Mesendoderm (in vitro differentiated cells): Measurements from ENCODE around the gene ADCY7.
A peak's percentile ranks its signal among the peaks of the same experiment; 100 is the strongest.

Source experiments
- DNase-seq: peaks from one replicate; pipeline ENCODE4 v3.0.0; 2013
- H2AK5ac ChIP-seq: 2 replicates; pipeline ENCODE4 v1.6.1; 2013; ENCODE audit warnings: low read length, inconsistent platforms
- H2BK120ac ChIP-seq: 2 replicates; pipeline ENCODE4 v1.6.1; 2013; ENCODE audit warnings: low read depth, mild to moderate bottlenecking, low read length, moderate library complexity, mixed read lengths
- H2BK15ac ChIP-seq: replicated peaks from 2 replicates; pipeline ENCODE4 v1.6.1; 2013; ENCODE audit warnings: low read depth, mild to moderate bottlenecking, moderate library complexity
- H2BK5ac ChIP-seq: 2 replicates; pipeline ENCODE4 v1.6.1; 2013; ENCODE audit warnings: low read length, inconsistent platforms
- H3K18ac ChIP-seq: 2 replicates; pipeline ENCODE4 v1.6.1; 2013; ENCODE audit warnings: mild to moderate bottlenecking, low read length, mixed read lengths
- H3K23ac ChIP-seq: one replicate; pipeline ENCODE4 v1.6.1; 2013; ENCODE audit warnings: low read length
- H3K27ac ChIP-seq: 2 replicates; pipeline ENCODE4 v1.5.1; 2013; ENCODE audit warnings: low read depth, mild to moderate bottlenecking, inconsistent platforms, low read length, moderate library complexity
- H3K27me3 ChIP-seq: 2 replicates; pipeline ENCODE4 v1.6.1; 2013; ENCODE audit warnings: low read length, control low read depth, mild to moderate bottlenecking, inconsistent platforms; ENCODE audit not compliant: insufficient read depth, poor library complexity
- H3K36me3 ChIP-seq: 2 replicates; pipeline ENCODE4 v1.6.1; 2013; ENCODE audit warnings: low read length, inconsistent platforms; ENCODE audit not compliant: control insufficient read depth, insufficient read depth
- H3K4ac ChIP-seq: one replicate; pipeline ENCODE4 v1.6.1; 2013; ENCODE audit warnings: low read depth, mild to moderate bottlenecking, low read length, moderate library complexity
- H3K4me1 ChIP-seq: 2 replicates; pipeline ENCODE4 v1.6.1; 2013; ENCODE audit warnings: low read depth, low read length, inconsistent platforms; ENCODE audit not compliant: control insufficient read depth
- H3K4me2 ChIP-seq: 2 replicates; pipeline ENCODE4 v1.6.1; 2013; ENCODE audit warnings: low read length
- H3K4me3 ChIP-seq: 2 replicates; pipeline ENCODE4 v1.5.1; 2013; ENCODE audit warnings: mild to moderate bottlenecking, low read length
- H3K56ac ChIP-seq: one replicate; pipeline ENCODE4 v1.6.1; 2013; ENCODE audit warnings: low read length
- H3K79me1 ChIP-seq: 2 replicates; pipeline ENCODE4 v1.6.1; 2013; ENCODE audit warnings: low read length, inconsistent platforms
- H3K79me2 ChIP-seq: 2 replicates; pipeline ENCODE4 v1.6.1; 2013; ENCODE audit warnings: mild to moderate bottlenecking, low read length; ENCODE audit not compliant: control insufficient read depth, insufficient read depth
- H3K9ac ChIP-seq: 2 replicates; pipeline ENCODE4 v1.6.1; 2013; ENCODE audit warnings: low read length, inconsistent platforms
- H4K5ac ChIP-seq: one replicate; pipeline ENCODE4 v1.6.1; 2013; ENCODE audit warnings: low read length
- H4K8ac ChIP-seq: one replicate; pipeline ENCODE4 v1.6.1; 2013; ENCODE audit warnings: low read depth, mild to moderate bottlenecking, control low read depth, low read length, moderate library complexity
- WGBS: extraction: QIAGEN DNeasy Blood & Tissue Kit; methylation state at CpG from one replicate; pipeline ENCODE4 v1.1.7; 2013; ENCODE audit warnings: low lambda C conversion rate, missing lambda C conversion rate; ENCODE audit not compliant: insufficient coverage; ENCODE audit errors: extremely low coverage; 5-methylcytosine and 5-hydroxymethylcytosine counted together

The ADCY7 gene

GRCh38 chr16:50246299-50247122, 19.8 kb upstream of the ADCY7 start:
- no peaks in the 10 kb centered on the region for H3K79me1 ChIP-seq
- H3K18ac ChIP-seq: peak overlapping the region; percentile 88
- no peak overlapping the region for H2BK120ac ChIP-seq
- WGBS: no CpG with 5 or more reads among the region's 46 CpGs
- H4K8ac ChIP-seq: no peak overlapping the region
- H2AK5ac ChIP-seq: no peak overlapping the region
- H3K4me1 ChIP-seq: peaks cover 2% of the 10 kb centered on the region
- H3K27ac ChIP-seq: no peak overlapping the region
- peak; percentile 41 for DNase-seq
- H3K4ac ChIP-seq: peak overlapping the region; percentile 49
- peak overlapping the region; percentile 66 for H3K9ac ChIP-seq
- H2BK15ac ChIP-seq: no peak overlapping the region
- no peaks in the 10 kb centered on the region for H3K27me3 ChIP-seq
- peak overlapping the region; percentile 45 for H3K23ac ChIP-seq
- no peak overlapping the region for H2BK5ac ChIP-seq
- H3K4me3 ChIP-seq: peak overlapping the region; percentile 29
- H3K36me3 ChIP-seq: no peaks in the 10 kb centered on the region
- H3K56ac ChIP-seq: peak overlapping the region; percentile 91
- H4K5ac ChIP-seq: no peak overlapping the region
- H3K4me2 ChIP-seq: peak overlapping the region; percentile 87
- no peaks in the 10 kb centered on the region for H3K79me2 ChIP-seq

GRCh38 chr16:50247123-50247905, 19.0 kb upstream of the ADCY7 start:
- Histone ChIP-seq H3K4me2 (no peak overlapping the region), H2BK5ac (no peak overlapping the region), H3K9ac (no peak overlapping the region), H3K36me3 (no peaks in the 10 kb centered on the region), H3K79me2 (no peaks in the 10 kb centered on the region), H2BK15ac (no peak overlapping the region), H3K27me3 (no peaks in the 10 kb centered on the region), H3K4me3 (no peak overlapping the region), H3K18ac (no peak overlapping the region), H2AK5ac (no peak overlapping the region), H2BK120ac (no peak overlapping the region), H3K4ac (no peak overlapping the region), H3K27ac (no peak overlapping the region), H4K8ac (no peak overlapping the region), H3K4me1 (peaks cover 2% of the 10 kb centered on the region), H3K56ac (peak overlapping the region; percentile 91), H3K79me1 (no peaks in the 10 kb centered on the region), H3K23ac (no peak overlapping the region), H4K5ac (no peak overlapping the region)
- WGBS: no CpG with 5 or more reads among the region's 12 CpGs
- no peak for DNase-seq

DNA sequence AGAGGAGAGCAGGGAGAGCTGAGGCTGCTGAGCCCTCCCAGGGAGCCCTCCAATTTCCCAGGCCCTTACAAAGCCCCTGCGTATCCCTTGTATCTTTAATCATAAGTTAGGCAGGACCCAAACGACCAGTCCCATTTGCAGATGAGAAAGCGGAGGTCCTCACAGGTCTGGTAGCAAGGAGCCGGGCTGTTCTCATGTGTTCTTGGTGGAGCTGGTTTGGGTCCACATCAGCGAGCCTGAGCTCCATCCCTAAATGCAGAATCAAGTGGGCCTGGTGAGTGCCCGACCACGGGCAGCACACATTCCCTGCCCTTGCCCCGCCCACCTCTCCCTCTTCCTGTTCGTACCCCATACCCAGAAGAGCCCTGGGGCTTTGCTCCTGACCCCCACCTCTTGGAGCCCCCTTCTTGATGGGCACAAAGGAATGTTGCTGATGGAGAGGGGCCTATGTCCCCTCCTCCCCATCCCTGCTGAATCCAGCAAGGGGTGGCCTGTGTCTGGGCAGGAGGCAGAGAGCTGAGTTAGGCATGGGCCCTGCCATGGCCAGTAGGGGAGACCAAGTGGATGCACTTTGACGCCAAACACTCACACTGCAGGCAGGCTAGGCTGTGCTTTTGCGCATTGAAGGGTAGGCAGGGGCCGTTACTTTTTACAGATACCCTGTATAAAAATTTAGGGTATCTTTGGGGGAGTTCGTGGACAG, 18.3 kb upstream of the ADCY7 start:
- H3K4me3 ChIP-seq: no peak overlapping the region
- H2BK120ac ChIP-seq: no peak overlapping the region
- H2BK15ac ChIP-seq: no peak overlapping the region
- H3K9ac ChIP-seq: no peak overlapping the region
- H4K5ac ChIP-seq: no peak overlapping the region
- H3K79me1 ChIP-seq: no peaks in the 10 kb centered on the region
- no CpG with 5 or more reads among the region's 13 CpGs for WGBS
- H3K4me2 ChIP-seq: no peak overlapping the region
- H3K4me1 ChIP-seq: peaks cover 2% of the 10 kb centered on the region
- H3K27ac ChIP-seq: no peak overlapping the region
- H3K27me3 ChIP-seq: no peaks in the 10 kb centered on the region
- H2BK5ac ChIP-seq: no peak overlapping the region
- no peak overlapping the region for H3K4ac ChIP-seq
- H3K56ac ChIP-seq: no peak overlapping the region
- no peak overlapping the region for H4K8ac ChIP-seq
- no peaks in the 10 kb centered on the region for H3K36me3 ChIP-seq
- no peak overlapping the region for H2AK5ac ChIP-seq
- H3K18ac ChIP-seq: no peak overlapping the region
- DNase-seq: no peak
- no peaks in the 10 kb centered on the region for H3K79me2 ChIP-seq
- H3K23ac ChIP-seq: no peak overlapping the region

DNA sequence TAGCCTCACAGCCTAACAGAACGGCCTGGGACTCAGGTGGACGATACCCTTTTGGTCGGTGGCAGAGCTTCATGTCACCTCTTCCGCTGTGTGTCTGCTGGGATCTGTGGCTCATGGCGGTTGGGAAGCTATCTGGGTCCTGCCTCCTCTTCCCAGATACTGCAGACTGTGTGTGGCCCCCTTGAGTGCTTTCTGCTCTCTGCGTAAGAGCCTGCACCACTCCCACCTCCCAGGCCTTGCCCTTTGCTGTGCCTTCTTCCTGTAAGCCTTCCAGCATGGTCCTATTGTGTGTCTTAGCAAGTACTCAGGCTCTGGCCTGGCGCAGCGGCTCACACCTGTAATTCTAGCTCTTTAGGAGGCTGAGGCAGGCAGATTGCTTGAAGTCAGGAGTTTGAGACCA, 17.5 kb upstream of the ADCY7 start:
- Histone ChIP-seq H4K8ac (no peak overlapping the region), H3K27ac (no peak overlapping the region), H2BK120ac (no peak overlapping the region), H2BK5ac (no peak overlapping the region), H3K79me1 (no peaks in the 10 kb centered on the region), H3K4ac (no peak overlapping the region), H3K79me2 (no peaks in the 10 kb centered on the region), H3K36me3 (no peaks in the 10 kb centered on the region), H3K4me1 (peaks cover 2% of the 10 kb centered on the region), H2AK5ac (no peak overlapping the region), H3K4me2 (no peak overlapping the region), H4K5ac (no peak overlapping the region), H3K18ac (no peak overlapping the region), H3K4me3 (no peak overlapping the region), H3K9ac (no peak overlapping the region), H3K23ac (no peak overlapping the region), H2BK15ac (no peak overlapping the region), H3K27me3 (no peaks in the 10 kb centered on the region), H3K56ac (no peak overlapping the region)
- peak; percentile 31 for DNase-seq
- WGBS: no CpG with 5 or more reads among the region's 8 CpGs

DNA sequence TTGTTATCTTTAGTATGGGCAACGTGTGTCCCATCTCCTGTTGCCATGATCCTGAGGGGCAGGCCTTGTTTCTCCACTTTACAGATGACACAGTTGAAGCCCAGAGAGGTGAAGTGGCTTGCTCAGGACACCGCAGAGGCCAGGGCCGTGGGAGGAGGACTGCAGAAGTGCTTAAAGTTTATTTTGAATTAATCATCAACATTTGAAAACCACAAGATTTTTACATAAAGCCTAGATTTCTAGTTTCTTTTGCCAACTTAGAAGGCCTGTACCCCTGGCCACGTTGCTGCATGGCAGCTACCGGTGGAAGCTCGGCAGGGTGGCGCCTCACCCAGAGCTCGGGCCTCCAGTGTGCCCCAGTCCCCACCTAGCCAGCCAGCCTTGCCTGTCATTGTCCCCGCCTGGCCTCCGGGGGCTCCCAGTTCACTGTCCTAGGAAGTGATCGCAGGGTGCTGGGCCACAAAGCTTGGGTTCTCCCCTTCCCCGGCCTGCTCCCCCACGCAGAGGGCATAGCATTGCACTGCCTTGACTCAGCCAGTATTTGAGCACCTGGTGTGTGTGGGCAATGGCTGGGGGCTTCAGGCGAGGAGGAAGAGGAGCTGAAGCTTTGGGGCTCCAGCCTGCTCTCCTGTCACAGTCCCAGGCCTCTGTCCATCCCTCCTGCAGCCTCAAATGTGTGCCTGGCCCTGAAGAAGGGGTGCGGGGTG, 14.8 kb upstream of the ADCY7 start:
- H2BK5ac ChIP-seq: no peak overlapping the region
- H3K27ac ChIP-seq: no peak overlapping the region

More for the DNA sequence above, 14.8 kb upstream of the ADCY7 start:
- Histone ChIP-seq H3K4me3 (no peak overlapping the region), H2AK5ac (no peak overlapping the region), H3K23ac (no peak overlapping the region), H3K79me1 (no peaks in the 10 kb centered on the region), H3K79me2 (no peaks in the 10 kb centered on the region), H3K18ac (no peak overlapping the region), H3K36me3 (no peaks in the 10 kb centered on the region), H4K8ac (no peak overlapping the region), H2BK120ac (no peak overlapping the region), H3K9ac (no peak overlapping the region), H2BK15ac (no peak overlapping the region), H3K4me1 (no peaks in the 10 kb centered on the region), H3K4me2 (no peak overlapping the region), H3K4ac (no peak overlapping the region), H3K27me3 (no peaks in the 10 kb centered on the region), H3K56ac (no peak overlapping the region), H4K5ac (no peak overlapping the region)
- DNase-seq: no peak
- no CpG with 5 or more reads among the region's 15 CpGs for WGBS
